ENCODE results near the gene SLC16A6.
"Not testable (repeated sequence)": the region's sequence is repeated elsewhere in the genome, so short reads cannot be mapped to it uniquely, and the experiment has no call there.

Gene SLC16A6

GRCh38 chr17:68309066-68309670 lies 18.2 kb upstream of the SLC16A6 start:
- DNase-seq (ENCODE audit: low spot score), result not testable (repeated sequence)

GRCh38 chr17:68308486-68308885 lies 17.6 kb upstream of the SLC16A6 start:
- not testable (repeated sequence) for DNase-seq (ENCODE audit: low spot score)

- DNase-seq (ENCODE audit: low spot score), result no peak
Measured at GRCh38 chr17:68307443-68307842, 16.5 kb upstream of the SLC16A6 start.

- no peak for DNase-seq (ENCODE audit: low spot score)
Measured at GRCh38 chr17:68306819-68307218, 15.9 kb upstream of the SLC16A6 start.

GRCh38 chr17:68305142-68305541 lies 14.2 kb upstream of the SLC16A6 start:
- DNase-seq (ENCODE audit: low spot score), result no peak

GRCh38 chr17:68304706-68305105 lies 13.8 kb upstream of the SLC16A6 start:
- no peak for DNase-seq (ENCODE audit: low spot score)

GRCh38 chr17:68302666-68303065 lies 11.7 kb upstream of the SLC16A6 start:
- no peak for DNase-seq (ENCODE audit: low spot score)

GRCh38 chr17:68302066-68302564 lies 11.2 kb upstream of the SLC16A6 start:
- DNase-seq (ENCODE audit: low spot score), result no peak

GRCh38 chr17:68301438-68301959 lies 10.6 kb upstream of the SLC16A6 start:
- DNase-seq (ENCODE audit: low spot score), result no peak

- DNase-seq (ENCODE audit: low spot score), result no peak
Measured at GRCh38 chr17:68299817-68300216, 8.9 kb upstream of the SLC16A6 start.

- no peak for DNase-seq (ENCODE audit: low spot score)
Measured at GRCh38 chr17:68298601-68299000, 7.7 kb upstream of the SLC16A6 start.

- no peak for DNase-seq (ENCODE audit: low spot score)
Measured at GRCh38 chr17:68297195-68297594, 6.3 kb upstream of the SLC16A6 start.

GRCh38 chr17:68296217-68297191 lies 5.6 kb upstream of the SLC16A6 start:
- no peak for DNase-seq (ENCODE audit: low spot score)

GRCh38 chr17:68295086-68295485 lies 4.2 kb upstream of the SLC16A6 start:
- no peak for DNase-seq (ENCODE audit: low spot score)

- DNase-seq (ENCODE audit: low spot score), result no peak
Measured at GRCh38 chr17:68294617-68295016, 3.7 kb upstream of the SLC16A6 start.

GRCh38 chr17:68294196-68294555 lies 3.2 kb upstream of the SLC16A6 start:
- no peak for DNase-seq (ENCODE audit: low spot score)

- DNase-seq (ENCODE audit: low spot score), result no peak
Measured at GRCh38 chr17:68293490-68294195, 2.7 kb upstream of the SLC16A6 start.

- no peak for DNase-seq (ENCODE audit: low spot score)
Measured at GRCh38 chr17:68292689-68293040, 1.7 kb upstream of the SLC16A6 start.

GRCh38 chr17:68291836-68292688 lies 1.1 kb upstream of the SLC16A6 start:
- peak; percentile 84 for DNase-seq (ENCODE audit: low spot score)

- DNase-seq (ENCODE audit: low spot score), result peak; percentile 59
Measured at GRCh38 chr17:68290268-68290954, 516 bp downstream of the SLC16A6 start.

GRCh38 chr17:68289936-68290267 lies 1.0 kb downstream of the SLC16A6 start:
- DNase-seq (ENCODE audit: low spot score), result no peak

Data from HuH-7.5 (cell line).